Caco-2 (cell line): ENCODE data around the gene FOXA1. TPM values are rescaled to one million over a fixed set of nuclear protein-coding genes. Genes with fewer than 3 reads are reported as not detected.

Source experiments
- BruUV-seq: library from RNA; stranded (reverse); fragments of 400-500 nt; replicated peaks from 2 replicates; lab custom pipeline; 2021; lab: Mats Ljungman, UMichigan
- CTCF ChIA-PET: fragments of 300-600 bp; sonication (Branson Sonifier 250); formaldehyde crosslinking; loops from one replicate; lab custom pipeline; 2022; ENCODE audit warnings: antibody characterized with exemption; lab: Charles Lee
- POLR2A ChIA-PET: fragments of 300-600 bp; sonication (Branson Sonifier 250); formaldehyde crosslinking; loops from one replicate; lab custom pipeline; 2022; ENCODE audit warnings: antibody characterized with exemption; lab: Charles Lee
- DNase-seq, 2 experiments: peaks; one replicate each; pipeline versions ENCODE4 v3.0.0 to v3.0.0-alpha.2; 2020 to 2022
- H3K27me3 ChIP-seq: replicated peaks from 2 replicates; pipeline ENCODE4 v1.6.0; 2011; ENCODE audit warnings: low read length; ENCODE audit not compliant: control insufficient read depth, insufficient read depth
- H3K36me3 ChIP-seq: 2 replicates; pipeline ENCODE4 v1.5.1; 2011; ENCODE audit warnings: low read length; ENCODE audit not compliant: control insufficient read depth, insufficient read depth
- H3K4me1 ChIP-seq: fragments of 250-450 bp; sonication (Bioruptor Pico); 2 replicates; pipeline ENCODE4 v1.5.1; 2020; ENCODE audit warnings: mild to moderate bottlenecking
- H3K4me3 ChIP-seq: 2 replicates; pipeline ENCODE4 v1.5.1; 2011; ENCODE audit warnings: low read depth, mild to moderate bottlenecking, control low read depth, low read length
- H3K9me3 ChIP-seq: fragments of 250-450 bp; sonication (Bioruptor Pico); 2 replicates; pipeline ENCODE4 v1.5.1; 2020; ENCODE audit warnings: mild to moderate bottlenecking, moderate library complexity
- H3K27ac Mint-ChIP-seq: one replicate; pipeline ENCODE4 v1.8.0; 2022; ENCODE audit warnings: mixed read lengths; ENCODE audit not compliant: unreplicated experiment
- H3K27me3 Mint-ChIP-seq: one replicate; pipeline ENCODE4 v1.8.0; 2022; ENCODE audit warnings: mixed read lengths; ENCODE audit not compliant: insufficient read depth, unreplicated experiment
- H3K36me3 Mint-ChIP-seq: one replicate; pipeline ENCODE4 v1.8.0; 2022; ENCODE audit warnings: mild to moderate bottlenecking, mixed read lengths; ENCODE audit not compliant: insufficient read depth, unreplicated experiment
- H3K4me1 Mint-ChIP-seq: one replicate; pipeline ENCODE4 v1.8.0; 2022; ENCODE audit warnings: low read depth, mixed read lengths; ENCODE audit not compliant: unreplicated experiment
- H3K4me3 Mint-ChIP-seq: one replicate; pipeline ENCODE4 v1.8.0; 2022; ENCODE audit warnings: mild to moderate bottlenecking, moderate library complexity, mixed read lengths; ENCODE audit not compliant: unreplicated experiment
- H3K9me3 Mint-ChIP-seq: one replicate; pipeline ENCODE4 v1.8.0; 2022; ENCODE audit warnings: mixed read lengths; ENCODE audit not compliant: unreplicated experiment
- CTCF ChIP-seq, 2 experiments: fragments of 200-600 bp in 1 of 2; IDR thresholded peaks; 1 replicate in 1 of 2; 2 replicates in 1 of 2; pipeline versions ENCODE4 v1.5.1 to v1.8.0; 2011 to 2022; ENCODE audit warnings: antibody characterized with exemption in 1 of 2, control low read depth in 1 of 2, inconsistent platforms in 1 of 2, low read depth in 1 of 2, low read length in 1 of 2, mild to moderate bottlenecking in 1 of 2, moderate library complexity in 1 of 2; ENCODE audit not compliant: insufficient read depth in 1 of 2, severe bottlenecking in 1 of 2, unreplicated experiment in 1 of 2
- intact Hi-C: fragments of 100-400 bp; cut with micrococcal nuclease; formaldehyde crosslinking; loops from one replicate; pipeline ENCODE4 v1.10.0; 2022; ENCODE audit not compliant: unreplicated experiment
- total RNA-seq: library from RNA; stranded (reverse); gene quantifications from 2 replicates; pipeline ENCODE4 v1.2.3, GENCODE V29; 2022

FOXA1 gene
- total RNA-seq, 1 experiment from 2014 or later, result 271 TPM

DNA sequence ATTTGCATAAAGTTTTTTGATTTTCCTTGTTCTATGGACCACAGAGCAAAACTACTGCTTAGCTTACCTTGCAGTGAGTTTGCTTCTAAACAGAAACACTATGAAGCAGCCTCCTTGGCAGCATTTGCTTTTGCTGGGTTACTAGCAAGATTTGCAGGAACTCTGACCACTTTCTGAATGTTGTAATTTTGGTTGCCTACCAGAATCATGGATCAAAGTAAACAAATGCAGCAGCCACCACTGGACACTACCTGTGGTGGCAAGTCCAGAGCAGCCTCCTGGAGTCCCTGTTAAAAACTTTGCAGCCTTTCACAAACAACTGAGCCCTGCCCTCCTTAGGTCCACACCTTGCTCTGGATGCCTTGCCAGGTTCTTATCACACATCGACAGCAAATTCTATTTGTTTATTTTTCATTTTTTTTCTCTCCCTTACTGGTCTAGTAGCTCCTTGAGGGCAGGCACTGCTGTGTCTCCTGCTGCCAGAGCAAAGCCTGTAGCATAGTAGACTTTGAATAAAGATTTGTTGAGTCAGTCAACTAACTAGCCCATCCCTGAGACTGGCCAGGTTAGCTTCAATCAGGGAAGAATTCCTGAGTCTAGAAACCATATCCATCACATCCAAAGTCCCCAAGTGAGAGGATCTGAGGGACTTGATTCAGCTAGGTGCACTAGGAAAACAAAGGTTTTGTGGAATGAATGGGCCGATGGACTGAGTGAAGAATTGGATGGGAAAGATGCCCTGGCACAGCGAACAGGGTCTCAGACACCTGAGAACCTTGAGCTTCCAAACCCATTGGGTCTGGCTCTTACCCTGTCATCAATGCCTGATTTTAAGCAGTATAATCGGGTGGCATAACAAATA is 6.1 kb upstream of the FOXA1 start:
- no peak for DNase-seq
- no TSS peak for BruUV-seq
- H3K9me3 Mint-ChIP-seq, result no peaks in the 10 kb centered on the region
- no peaks in the 10 kb centered on the region for H3K9me3 ChIP-seq
- H3K36me3 ChIP-seq, result peaks cover 7% of the 10 kb centered on the region
- CTCF ChIA-PET, result no interaction called here
- no peaks in the 10 kb centered on the region for H3K27me3 Mint-ChIP-seq
- H3K4me1 Mint-ChIP-seq, result peaks cover 13% of the 10 kb centered on the region
- intact Hi-C loops, result no loop called here
- H3K27ac Mint-ChIP-seq, result no peak overlapping the region
- no peak overlapping the region for H3K4me3 ChIP-seq
- no peak for TF ChIP-seq CTCF (IDR thresholded peaks at IDR 0.05; ENCODE audit: insufficient read depth in 1 of 2, low read depth in 1 of 2, low read length in 1 of 2, severe bottlenecking in 1 of 2, unreplicated experiment in 1 of 2)
- no peaks in the 10 kb centered on the region for H3K27me3 ChIP-seq
- H3K4me1 ChIP-seq, result peaks cover 33% of the 10 kb centered on the region
- H3K36me3 Mint-ChIP-seq, result peaks cover 40% of the 10 kb centered on the region
- H3K4me3 Mint-ChIP-seq, result peak overlapping the region; percentile 17
- POLR2A ChIA-PET, result no interaction called here

DNA sequence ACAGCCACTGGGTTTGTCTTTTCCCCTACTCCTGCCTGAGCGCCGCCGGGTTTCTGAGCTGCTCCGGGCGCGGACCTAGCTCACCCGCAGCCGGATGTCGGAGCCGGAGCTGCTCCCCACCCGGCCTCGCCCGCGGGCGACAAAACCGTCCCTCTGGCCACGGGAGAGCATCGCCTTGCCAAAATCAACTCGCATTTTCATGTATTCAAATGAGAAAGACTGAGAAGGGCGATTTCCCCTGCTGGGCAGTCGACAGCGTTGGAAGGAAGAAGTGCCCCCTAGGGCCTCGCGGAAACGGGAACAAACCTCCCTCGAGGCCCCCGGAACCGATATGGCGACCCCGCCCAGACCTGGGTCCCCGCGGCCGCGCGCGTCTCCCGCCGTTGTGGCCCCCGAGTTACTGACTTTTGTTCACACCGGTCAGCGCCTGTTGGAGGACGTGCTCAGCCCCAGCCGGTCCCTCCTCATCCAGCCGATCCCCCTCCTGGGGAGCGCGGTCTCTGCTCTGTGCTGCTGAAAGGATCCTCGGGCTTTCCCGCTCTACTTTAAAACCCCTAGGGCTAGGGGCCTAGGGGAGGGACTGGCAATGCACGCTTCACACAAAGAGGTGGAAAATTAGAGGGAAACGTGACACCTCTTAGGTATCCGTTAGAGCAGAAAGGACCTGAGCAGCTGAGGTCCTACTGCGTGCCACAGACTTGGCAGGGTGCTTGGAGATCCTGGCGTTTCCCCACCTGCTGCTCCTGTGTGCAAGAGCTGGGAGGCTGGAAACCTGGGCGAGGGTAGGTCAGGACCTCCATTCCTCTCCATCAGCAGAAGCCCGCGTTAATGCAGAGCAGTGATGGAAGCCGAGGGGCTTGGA is 4.7 kb upstream of the FOXA1 start:
- Histone ChIP-seq H3K36me3 (peaks cover 7% of the 10 kb centered on the region), H3K4me3 (peak overlapping the region; percentile 33), H3K27me3 (no peaks in the 10 kb centered on the region), H3K9me3 (no peaks in the 10 kb centered on the region), H3K4me1 (peaks cover 33% of the 10 kb centered on the region)
- TF ChIP-seq CTCF (IDR thresholded peaks at IDR 0.05; ENCODE audit: insufficient read depth in 1 of 2, low read depth in 1 of 2, low read length in 1 of 2, severe bottlenecking in 1 of 2, unreplicated experiment in 1 of 2), result no peak
- no peaks in the 10 kb centered on the region for H3K9me3 Mint-ChIP-seq
- BruUV-seq, result no TSS peak
- CTCF ChIA-PET, result no interaction called here
- POLR2A ChIA-PET, result no interaction called here
- H3K36me3 Mint-ChIP-seq, result peaks cover 49% of the 10 kb centered on the region
- peak overlapping the region; percentile 39 for H3K27ac Mint-ChIP-seq
- DNase-seq, result no peak
- H3K4me3 Mint-ChIP-seq, result peak overlapping the region; percentile 65
- H3K4me1 Mint-ChIP-seq, result peaks cover 13% of the 10 kb centered on the region
- intact Hi-C loops, result loop anchor here (5.0 kb wide), 1 partner anchor 827 kb away; no protein-coding TSS in a partner anchor
- H3K27me3 Mint-ChIP-seq, result no peaks in the 10 kb centered on the region
